Chondrocyte (in vitro differentiated cells): Measurements from ENCODE around the gene ELFN2. TPM values are rescaled to one million over a fixed set of nuclear protein-coding genes. Genes with fewer than 3 reads are reported as not detected.

ENCODE experiments used
- DNase-seq: peaks from one replicate; pipeline ENCODE4 v3.0.0; 2021; ENCODE audit warnings: mixed read lengths, low spot score
- H3K27ac Mint-ChIP-seq: one replicate; pipeline ENCODE4 v1.8.0; 2021; ENCODE audit warnings: mild to moderate bottlenecking, moderate library complexity, mixed read lengths; ENCODE audit not compliant: unreplicated experiment
- H3K27me3 Mint-ChIP-seq: 2 replicates; pipeline ENCODE4 v1.8.0; 2021; ENCODE audit warnings: low read depth, mixed read lengths
- H3K36me3 Mint-ChIP-seq: 2 replicates; pipeline ENCODE4 v1.8.0; 2021; ENCODE audit warnings: low read depth, mixed read lengths
- H3K4me1 Mint-ChIP-seq: 2 replicates; pipeline ENCODE4 v1.8.0; 2021; ENCODE audit warnings: low read depth, mild to moderate bottlenecking, mixed read lengths
- H3K4me3 Mint-ChIP-seq: one replicate; pipeline ENCODE4 v1.8.0; 2021; ENCODE audit warnings: mild to moderate bottlenecking, moderate library complexity, mixed read lengths; ENCODE audit not compliant: unreplicated experiment
- H3K9me3 Mint-ChIP-seq: 2 replicates; pipeline ENCODE4 v1.8.0; 2021; ENCODE audit warnings: low read depth, mixed read lengths
- CTCF ChIP-seq: fragments of 200-600 bp; sonication (generic); IDR thresholded peaks from 2 replicates; pipeline ENCODE4 v1.5.0; 2021; ENCODE audit warnings: antibody characterized with exemption, mild to moderate bottlenecking, moderate library complexity
- total RNA-seq: library from RNA; stranded (reverse); gene quantifications from 3 replicates; pipeline ENCODE4 v1.2.1, GENCODE V29; 2021

The ELFN2 gene
- total RNA-seq, 1 donor from 2014 or later = 0.65 TPM

GRCh38 chr22:37397226-37397625 is 30.1 kb downstream of the ELFN2 start:
- Mint-ChIP-seq H3K4me3 (no peak overlapping the region), H3K36me3 (no peaks in the 10 kb centered on the region)

DNA sequence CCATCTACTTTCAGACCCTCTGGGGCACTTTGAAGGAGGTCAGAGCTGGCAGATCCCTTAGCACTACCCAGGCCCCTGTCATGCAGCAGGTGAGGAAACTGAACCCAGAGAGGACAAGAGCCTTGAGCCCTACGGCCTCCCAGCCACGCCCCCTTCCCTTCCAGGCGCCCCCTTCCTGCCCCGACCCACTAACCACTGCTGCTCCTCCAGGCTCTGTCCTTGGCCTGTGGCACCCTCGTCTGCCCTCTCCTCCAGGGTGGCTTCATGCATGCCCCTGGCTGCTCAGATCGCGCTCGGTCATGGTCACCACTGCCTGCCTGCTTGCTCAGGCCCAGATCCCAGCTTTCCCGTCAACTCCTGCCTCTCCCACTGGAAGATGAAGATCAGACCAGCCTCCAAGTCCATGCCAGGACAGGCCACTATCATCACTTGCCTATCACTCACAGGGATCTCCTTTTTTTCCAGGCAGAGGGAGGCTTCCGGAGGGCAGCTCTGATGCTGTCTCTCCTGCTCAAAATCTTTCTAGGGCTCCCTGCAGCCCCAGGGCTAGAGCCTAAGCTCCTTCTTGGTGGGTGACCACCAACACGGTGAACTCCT is 30.7 kb downstream of the ELFN2 start:
- no peaks in the 10 kb centered on the region for H3K36me3 Mint-ChIP-seq
- no peaks in the 10 kb centered on the region for H3K9me3 Mint-ChIP-seq
- H3K4me1 Mint-ChIP-seq = no peaks in the 10 kb centered on the region
- H3K4me3 Mint-ChIP-seq = no peak overlapping the region
- H3K27ac Mint-ChIP-seq = no peak overlapping the region
- no peak for DNase-seq
- peaks cover 8% of the 10 kb centered on the region for H3K27me3 Mint-ChIP-seq
- no peak for TF ChIP-seq CTCF

More at GRCh38 chr22:37397226-37397625, 30.1 kb downstream of the ELFN2 start:
- no peak for DNase-seq
- no peak for TF ChIP-seq CTCF
- H3K9me3 Mint-ChIP-seq = no peaks in the 10 kb centered on the region
- no peaks in the 10 kb centered on the region for H3K4me1 Mint-ChIP-seq
- H3K27ac Mint-ChIP-seq = no peak overlapping the region
- H3K27me3 Mint-ChIP-seq = peaks cover 9% of the 10 kb centered on the region

DNA sequence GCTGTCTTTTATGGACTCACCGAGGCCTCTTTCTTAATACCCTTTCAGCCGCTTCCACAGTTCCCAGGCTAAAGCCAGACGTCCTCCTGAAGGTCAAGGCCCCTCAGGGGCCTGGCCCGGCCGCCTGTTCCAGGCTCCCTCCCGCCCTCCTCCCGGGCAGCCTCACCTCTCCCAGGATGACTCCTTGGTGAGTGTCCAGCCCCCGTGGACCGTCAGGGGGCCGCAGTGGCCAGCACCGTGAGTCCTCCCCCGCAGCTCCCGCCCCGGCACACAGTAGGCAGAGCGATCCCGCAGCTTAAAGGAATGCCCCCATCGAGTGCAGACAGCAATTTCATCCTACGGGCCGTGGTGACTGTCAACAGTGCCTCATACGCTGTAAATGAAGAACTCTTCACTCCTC is 32.9 kb downstream of the ELFN2 start:
- H3K4me3 Mint-ChIP-seq = no peak overlapping the region
- no peaks in the 10 kb centered on the region for H3K9me3 Mint-ChIP-seq
- H3K27ac Mint-ChIP-seq = no peak overlapping the region
- peaks cover 8% of the 10 kb centered on the region for H3K27me3 Mint-ChIP-seq
- no peaks in the 10 kb centered on the region for H3K4me1 Mint-ChIP-seq
- H3K36me3 Mint-ChIP-seq = no peaks in the 10 kb centered on the region
- TF ChIP-seq CTCF = no peak
- DNase-seq = no peak

DNA sequence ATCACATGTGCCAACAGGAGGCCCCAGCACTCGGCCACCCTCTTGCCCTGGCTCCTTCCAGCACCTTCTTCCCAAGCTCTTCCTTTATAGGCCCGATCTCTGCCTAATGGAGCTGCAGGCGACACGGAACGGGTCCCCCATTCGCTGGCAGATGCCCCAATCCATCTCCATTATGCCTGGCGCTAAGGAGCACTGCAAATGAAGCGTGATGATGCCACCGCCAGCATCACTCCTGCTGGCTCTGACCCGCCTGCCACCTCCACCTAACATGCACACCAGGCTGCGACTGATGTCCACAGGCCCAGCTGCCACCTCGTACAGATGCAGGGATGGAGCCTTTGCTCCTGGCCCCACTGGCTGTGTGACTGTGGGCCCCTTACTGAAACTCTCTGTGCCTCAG is 33.5 kb downstream of the ELFN2 start:
- Mint-ChIP-seq H3K36me3 (no peaks in the 10 kb centered on the region), H3K9me3 (no peaks in the 10 kb centered on the region), H3K27me3 (peaks cover 8% of the 10 kb centered on the region), H3K27ac (no peak overlapping the region), H3K4me3 (no peak overlapping the region), H3K4me1 (no peaks in the 10 kb centered on the region)
- no peak for TF ChIP-seq CTCF
- DNase-seq = no peak

- H3K9me3 Mint-ChIP-seq = no peaks in the 10 kb centered on the region
- no peak for DNase-seq
- TF ChIP-seq CTCF = no peak
- no peaks in the 10 kb centered on the region for H3K36me3 Mint-ChIP-seq
- no peak overlapping the region for H3K4me3 Mint-ChIP-seq
- H3K4me1 Mint-ChIP-seq = no peaks in the 10 kb centered on the region
- H3K27ac Mint-ChIP-seq = no peak overlapping the region
- peaks cover 10% of the 10 kb centered on the region for H3K27me3 Mint-ChIP-seq
These were observed 34.5 kb downstream of the ELFN2 start for GRCh38 chr22:37392721-37393328.
